ENCODE measurements around the gene ZNF74. TPM values are rescaled to one million over a fixed set of nuclear protein-coding genes. Genes with fewer than 3 reads are reported as not detected.
A peak's percentile ranks its signal among the peaks of the same experiment; 100 is the strongest.
"Not testable (repeated sequence)": the region's sequence is repeated elsewhere in the genome, so short reads cannot be mapped to it uniquely, and the experiment has no call there.

The ZNF74 gene
- polyA plus RNA-seq, 5 donors: 16.2 to 22.5 (median 21.0) TPM

- no peak for DNase-seq
Observed at GRCh38 chr22:20442485-20443284, 48.7 kb downstream of the ZNF74 start.

GRCh38 chr22:20444325-20444724 lies 50.4 kb downstream of the ZNF74 start:
- DNase-seq: no peak

GRCh38 chr22:20446383-20446970 lies 52.5 kb downstream of the ZNF74 start:
- DNase-seq: no peak

- no peak for DNase-seq
Observed at GRCh38 chr22:20448630-20449029, 54.7 kb downstream of the ZNF74 start.

DNA sequence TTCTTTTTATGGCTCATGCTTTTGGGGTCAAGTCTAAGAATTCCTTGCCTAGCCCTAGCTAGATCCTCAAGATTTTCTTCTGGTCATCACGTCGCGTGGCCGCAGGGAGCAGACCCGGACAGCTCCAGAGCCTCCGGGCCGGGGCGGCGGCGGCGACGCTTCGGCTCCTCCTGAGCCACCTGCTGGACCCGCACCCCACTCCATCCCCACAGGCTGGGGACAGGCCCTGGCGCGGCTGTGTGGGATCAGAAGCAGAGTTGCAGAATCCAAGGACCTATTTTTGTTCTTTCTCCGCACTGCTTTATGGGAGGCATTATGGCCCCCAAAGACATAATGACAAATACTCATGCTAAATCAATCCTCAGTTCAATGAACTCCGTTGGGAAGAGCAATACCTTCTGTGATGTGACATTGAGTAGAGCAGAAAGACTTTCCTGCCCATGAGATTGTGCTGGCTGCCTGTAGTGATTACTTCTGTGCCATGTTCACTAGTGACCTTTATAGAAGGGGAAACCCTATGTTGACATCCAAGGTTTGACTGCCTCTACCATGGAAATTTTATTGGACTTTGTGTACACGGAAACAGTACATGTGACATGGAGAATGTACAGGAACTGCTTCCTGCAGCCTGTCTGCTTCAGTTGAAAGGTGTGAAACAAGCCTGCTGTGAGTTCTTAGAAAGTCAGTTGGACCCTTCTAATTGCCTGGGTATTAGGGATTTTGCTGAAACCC lies 56.0 kb downstream of the ZNF74 start:
- DNase-seq: no peak

- DNase-seq: no peak
Observed at GRCh38 chr22:20450551-20450906, 56.6 kb downstream of the ZNF74 start.

DNA sequence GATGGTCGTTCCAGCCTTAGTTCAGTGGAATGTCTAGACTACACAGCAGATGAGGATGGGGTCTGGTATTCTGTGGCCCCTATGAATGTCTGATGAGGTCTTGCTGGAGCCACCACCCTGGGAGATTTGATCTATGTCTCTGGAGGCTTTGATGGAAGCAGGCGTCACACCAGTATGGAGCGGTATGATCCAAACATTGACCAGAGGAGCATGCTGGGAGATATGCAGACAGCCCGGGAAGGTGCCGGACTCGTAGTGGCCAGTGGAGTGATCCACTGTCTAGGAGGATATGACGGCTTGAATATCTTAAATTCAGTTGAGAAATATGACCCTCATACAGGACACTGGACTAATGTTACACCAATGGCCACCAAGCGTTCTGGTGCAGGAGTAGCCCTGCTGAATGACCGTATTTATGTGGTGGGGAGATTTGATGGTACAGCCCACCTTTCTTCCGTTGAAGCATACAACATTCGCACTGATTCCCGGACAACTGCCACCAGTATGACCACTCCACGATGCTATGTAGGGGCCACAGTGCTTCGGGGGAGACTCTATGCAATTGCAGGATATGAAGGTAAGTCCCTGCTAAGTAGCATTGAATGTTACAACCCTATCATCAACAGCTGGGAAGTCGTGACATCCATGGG lies 57.3 kb downstream of the ZNF74 start:
- not testable (repeated sequence) for DNase-seq

- DNase-seq: no peak
Observed at GRCh38 chr22:20451920-20452319, 58.0 kb downstream of the ZNF74 start.

DNA sequence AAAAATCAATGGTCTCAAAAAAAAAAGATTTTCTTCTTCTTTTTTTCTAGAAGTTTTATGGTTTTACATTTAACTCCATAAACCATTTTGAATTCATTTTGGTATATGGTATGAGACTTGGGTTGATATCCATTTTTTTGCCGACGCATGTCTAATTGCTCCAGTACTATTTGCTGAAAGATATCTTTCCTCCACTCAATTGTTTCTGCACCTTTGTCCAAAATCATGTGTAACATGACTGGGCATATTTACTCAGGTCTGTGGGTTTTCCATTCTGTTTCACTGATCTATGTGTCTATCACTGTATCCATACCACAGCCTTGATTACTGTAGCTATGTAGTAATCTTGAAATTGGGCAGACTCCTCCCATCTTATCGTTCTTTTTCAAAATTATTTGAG lies 59.3 kb downstream of the ZNF74 start:
- DNase-seq: no peak

DNA sequence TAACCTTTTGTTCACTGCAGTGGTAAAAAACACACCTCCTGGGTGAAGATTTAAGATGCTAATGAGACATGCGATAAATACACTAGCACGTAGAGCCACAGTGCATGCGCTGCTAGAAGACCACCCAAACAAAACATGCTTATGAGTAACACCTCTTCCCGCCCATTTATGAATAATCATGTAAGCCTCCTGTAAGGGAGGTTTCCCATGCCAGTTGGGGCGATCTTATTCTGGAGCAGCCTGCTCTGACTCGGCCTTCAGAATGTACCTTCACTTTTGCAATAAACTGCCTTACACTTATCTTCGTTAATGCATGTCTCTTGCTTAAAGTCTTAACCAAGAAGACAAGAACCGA lies 61.7 kb downstream of the ZNF74 start:
- no peak for DNase-seq

DNA sequence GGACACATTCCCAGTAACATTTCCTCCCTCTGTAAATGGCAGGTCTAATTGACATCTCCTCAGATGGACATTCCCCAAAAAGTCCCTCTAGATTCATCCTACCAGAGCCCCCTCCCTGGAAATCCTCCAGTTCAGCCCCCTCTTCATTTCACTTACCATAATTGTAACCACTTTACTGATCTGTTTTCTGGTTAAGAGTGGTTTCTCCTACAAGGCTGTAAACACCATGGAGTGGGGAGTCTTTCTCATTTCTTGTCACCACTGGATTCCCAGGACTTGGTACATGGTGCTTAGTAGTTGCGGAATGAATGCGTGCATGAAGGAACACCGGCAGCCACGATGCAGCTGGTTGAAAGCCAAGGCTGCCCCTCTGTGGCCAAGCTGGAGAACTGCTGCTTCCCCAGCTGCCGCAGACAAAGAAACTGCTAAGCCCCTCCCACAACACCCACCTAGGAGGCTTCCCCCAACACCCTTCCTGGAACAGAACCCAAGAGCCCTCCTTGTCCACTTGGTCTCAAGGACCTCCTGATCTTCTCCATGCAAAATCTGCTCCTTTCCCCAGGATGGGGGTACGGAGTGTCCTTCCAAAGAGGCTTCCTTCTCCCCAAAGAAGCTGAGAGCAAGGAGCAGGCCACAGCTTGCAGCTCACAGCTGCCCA lies 62.2 kb downstream of the ZNF74 start:
- DNase-seq: peak; percentile 74 to 79

GRCh38 chr22:20456722-20457076 lies 62.7 kb downstream of the ZNF74 start:
- no peak for DNase-seq

DNA sequence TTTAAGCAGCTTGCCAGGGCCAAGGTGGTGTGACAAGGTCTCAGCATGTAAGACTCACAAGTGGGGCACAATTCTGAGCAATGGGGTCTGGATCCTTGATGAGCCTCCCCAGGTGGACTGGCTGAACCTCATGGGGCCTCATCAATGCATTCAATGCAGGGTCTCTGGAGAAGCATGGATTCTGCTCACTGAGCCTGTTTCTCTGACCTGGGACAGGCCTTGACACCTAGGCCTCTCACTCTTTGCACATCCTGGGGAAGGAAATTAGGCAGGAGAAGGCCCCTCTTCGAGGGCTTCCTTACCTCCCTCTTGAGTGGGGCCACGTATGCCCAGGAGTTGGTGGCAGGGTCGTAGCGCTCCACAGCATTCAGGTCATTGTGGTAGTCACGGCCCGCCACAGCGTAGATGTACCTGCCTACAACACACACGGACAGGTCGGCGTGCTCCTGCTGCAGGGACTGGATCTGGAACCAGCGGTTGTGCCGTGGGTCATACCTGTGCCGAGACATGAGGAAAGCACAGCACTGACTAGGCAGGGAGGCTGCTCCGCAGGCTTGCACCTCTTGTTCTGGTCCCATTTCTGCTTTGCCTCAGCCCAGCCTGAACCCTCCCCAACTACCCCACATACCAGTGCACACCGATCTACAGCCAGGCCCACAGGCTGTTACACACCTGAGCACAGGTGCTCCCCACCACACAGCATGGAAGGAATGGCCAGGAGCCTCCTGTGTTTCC lies 63.7 kb downstream of the ZNF74 start:
- DNase-seq: no peak

Other genes starting within 250 kb of the ZNF74 start
- 1 to 10 TPM; 1.4 to 2.9 (median 1.8) TPM for gene CCDC188, start 243.1 kb upstream of the ZNF74 start, polyA plus RNA-seq (ENCODE audit: insufficient read depth in 1 of 5, insufficient read length in 5 of 5, low replicate concordance in 1 of 5)
- 10 to 100 TPM in 1 of 5 donors, 1 to 10 TPM in 4; 4.2 to 11.9 (median 4.9) TPM for gene RTN4R, start 125.8 kb upstream of the ZNF74 start, polyA plus RNA-seq (ENCODE audit: insufficient read depth in 1 of 5, insufficient read length in 5 of 5, low replicate concordance in 1 of 5)
- 10 to 100 TPM; 40.9 to 69.8 (median 50.9) TPM for gene DGCR6L, start 74.1 kb upstream of the ZNF74 start, polyA plus RNA-seq (ENCODE audit: insufficient read depth in 1 of 5, insufficient read length in 5 of 5, low replicate concordance in 1 of 5)
- gene SCARF2, start 43.7 kb downstream of the ZNF74 start, polyA plus RNA-seq (ENCODE audit: insufficient read depth in 1 of 5, insufficient read length in 5 of 5, low replicate concordance in 1 of 5): 10 to 100 TPM; 15.1 to 39.6 (median 23.5) TPM
- gene KLHL22, start 101.6 kb downstream of the ZNF74 start, polyA plus RNA-seq (ENCODE audit: insufficient read depth in 1 of 5, insufficient read length in 5 of 5, low replicate concordance in 1 of 5): 10 to 100 TPM; 30.0 to 36.0 (median 33.9) TPM
- gene MED15, start 113.5 kb downstream of the ZNF74 start, polyA plus RNA-seq (ENCODE audit: insufficient read depth in 1 of 5, insufficient read length in 5 of 5, low replicate concordance in 1 of 5): 10 to 100 TPM; 38.1 to 62.5 (median 50.7) TPM

Measured in right lung (tissue), 5 donors.